LoVo (cell line): ENCODE results near the gene ESM1.

ENCODE experiments used
- DNase-seq: peaks from one replicate; pipeline ENCODE4 v3.0.0-alpha.2; 2016; ENCODE audit warnings: low spot score

ESM1 gene

DNA sequence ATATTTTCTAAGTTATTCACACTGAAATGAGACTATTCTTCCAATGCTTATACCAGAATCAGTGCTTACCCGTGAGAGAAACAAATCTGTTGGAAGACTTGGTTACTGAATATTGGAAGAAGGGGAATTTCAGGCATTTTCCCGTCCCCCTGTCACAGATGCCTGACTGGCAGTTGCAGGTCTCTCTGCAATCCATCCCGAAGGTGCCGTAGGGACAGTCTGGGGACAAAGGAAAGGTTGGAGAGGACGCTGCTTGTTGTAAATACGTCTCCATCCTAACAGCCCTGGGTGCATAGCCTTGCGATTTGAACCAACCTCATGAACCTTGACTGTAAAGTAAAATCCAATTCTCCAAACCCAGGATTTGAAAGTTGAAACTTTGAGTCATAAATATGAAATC, 3.5 kb downstream of the ESM1 start:
- DNase-seq, result no peak

DNA sequence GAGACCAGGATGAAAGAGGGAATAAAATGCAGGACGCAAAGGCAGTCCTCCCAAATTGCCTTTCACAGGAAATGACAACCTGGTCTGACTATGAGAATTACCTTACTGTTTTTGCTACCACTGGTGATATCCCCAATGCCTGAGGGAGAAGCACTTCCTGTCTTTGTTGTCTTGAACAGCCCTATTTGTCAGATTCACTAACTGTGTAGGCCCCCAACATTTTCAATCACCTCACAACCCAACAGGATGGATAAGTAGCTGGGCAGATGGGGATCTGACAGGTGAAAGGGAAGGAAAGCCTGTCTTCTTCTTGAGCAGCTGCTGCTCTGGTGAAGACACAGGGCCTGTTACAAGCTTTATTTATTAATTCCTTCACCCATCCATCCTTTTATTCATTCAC, 9.7 kb downstream of the ESM1 start:
- no peak for DNase-seq

DNA sequence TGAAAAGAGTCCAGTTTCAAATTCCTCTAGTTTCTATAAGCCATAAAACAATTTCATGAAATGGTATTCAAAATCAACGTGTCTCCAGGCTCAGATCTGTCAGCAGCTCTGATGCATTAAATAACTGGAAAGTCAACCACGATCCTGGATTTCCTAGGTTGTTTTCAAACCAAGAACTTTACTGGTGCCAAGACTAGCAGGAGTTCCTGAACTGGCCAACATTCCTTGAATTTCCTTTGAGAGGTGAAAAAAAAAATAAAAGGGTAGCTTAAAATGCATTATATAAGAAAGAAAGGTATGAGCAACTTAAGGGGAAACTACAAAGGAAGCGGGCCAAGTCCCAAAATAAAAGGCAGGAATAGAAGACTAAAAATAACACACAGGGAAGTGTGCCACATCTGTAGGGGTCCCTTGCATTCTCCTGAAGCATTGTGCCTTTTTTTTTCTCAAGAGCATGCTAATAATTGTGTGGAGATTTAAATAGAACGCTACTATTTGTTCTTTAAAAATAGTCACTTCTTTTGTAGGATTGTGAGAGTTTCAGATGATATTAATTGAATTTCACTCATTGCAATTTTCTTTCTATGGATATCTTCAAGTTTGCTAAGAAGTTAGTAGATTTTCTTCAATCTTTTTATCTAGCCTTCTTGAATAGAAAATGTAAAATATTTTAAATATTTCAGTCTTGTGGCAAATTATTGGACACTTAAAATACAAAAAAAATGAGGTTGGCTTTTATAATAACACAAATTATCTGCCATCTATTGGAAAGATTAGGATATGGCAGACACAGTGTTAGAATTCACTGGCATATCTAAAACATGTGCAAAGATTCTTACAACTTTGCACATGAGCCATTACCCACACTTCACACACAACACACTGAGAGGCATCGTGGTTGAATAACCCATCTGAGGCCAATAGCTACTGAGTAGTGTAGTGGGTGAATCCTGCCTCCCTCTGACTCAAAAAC, 15.3 kb downstream of the ESM1 start:
- no peak for DNase-seq

DNA sequence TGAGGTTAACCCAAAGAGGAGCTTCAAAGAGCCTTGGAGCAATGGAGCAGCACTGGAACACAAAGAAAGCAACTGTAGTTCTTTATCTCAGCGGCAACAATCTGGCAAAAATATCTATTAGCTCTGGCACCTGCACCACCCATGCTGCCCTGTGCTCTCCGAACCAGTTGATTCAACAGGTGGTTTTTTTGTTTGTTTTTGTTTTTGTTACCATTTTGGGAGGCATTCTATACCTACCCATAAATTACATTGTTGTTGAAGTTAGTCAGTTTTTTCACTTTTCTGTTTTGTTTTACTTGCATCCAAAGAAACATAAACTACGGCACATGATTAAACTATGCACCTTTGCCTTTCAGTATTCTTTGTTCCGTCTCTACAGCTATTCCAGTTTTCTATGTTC, 16.2 kb downstream of the ESM1 start:
- DNase-seq, result no peak

DNA sequence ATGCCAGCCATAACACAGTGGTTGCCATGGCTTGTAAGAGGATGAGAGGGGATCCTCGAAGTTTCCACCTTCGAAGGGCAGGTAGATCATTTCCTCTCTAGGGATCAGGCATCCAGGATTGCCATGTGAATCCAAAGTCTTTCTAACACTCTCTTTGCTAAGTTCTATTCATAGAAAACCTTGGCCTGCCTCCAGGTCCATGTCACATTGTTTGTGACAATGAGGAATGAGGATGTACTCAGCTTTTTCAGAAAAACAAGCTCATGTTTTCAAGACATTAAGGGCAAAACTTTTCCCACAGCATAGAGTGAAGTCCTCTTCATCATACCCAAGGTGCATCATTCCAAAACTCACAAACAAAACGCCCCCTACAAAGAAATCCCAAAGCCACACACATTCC, 19.6 kb downstream of the ESM1 start:
- no peak for DNase-seq

DNA sequence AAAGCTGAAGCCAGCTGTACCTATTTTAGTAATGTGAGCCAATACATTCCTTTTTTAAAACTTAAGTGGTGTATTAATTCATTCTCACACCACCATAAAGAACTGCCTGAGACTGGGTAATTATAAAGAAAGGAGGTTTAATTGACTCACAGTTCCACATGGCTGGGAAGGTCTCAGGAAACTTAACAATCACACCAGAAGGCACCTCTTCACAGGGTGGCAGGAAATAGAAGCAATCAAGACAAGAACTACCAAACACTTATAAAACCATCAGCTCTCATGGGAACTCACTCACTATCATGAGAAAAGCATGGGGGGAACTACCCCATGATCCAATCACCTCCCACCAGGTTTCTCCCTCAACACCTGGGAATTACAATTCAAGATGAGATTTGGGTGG, 21.0 kb downstream of the ESM1 start:
- no peak for DNase-seq

DNA sequence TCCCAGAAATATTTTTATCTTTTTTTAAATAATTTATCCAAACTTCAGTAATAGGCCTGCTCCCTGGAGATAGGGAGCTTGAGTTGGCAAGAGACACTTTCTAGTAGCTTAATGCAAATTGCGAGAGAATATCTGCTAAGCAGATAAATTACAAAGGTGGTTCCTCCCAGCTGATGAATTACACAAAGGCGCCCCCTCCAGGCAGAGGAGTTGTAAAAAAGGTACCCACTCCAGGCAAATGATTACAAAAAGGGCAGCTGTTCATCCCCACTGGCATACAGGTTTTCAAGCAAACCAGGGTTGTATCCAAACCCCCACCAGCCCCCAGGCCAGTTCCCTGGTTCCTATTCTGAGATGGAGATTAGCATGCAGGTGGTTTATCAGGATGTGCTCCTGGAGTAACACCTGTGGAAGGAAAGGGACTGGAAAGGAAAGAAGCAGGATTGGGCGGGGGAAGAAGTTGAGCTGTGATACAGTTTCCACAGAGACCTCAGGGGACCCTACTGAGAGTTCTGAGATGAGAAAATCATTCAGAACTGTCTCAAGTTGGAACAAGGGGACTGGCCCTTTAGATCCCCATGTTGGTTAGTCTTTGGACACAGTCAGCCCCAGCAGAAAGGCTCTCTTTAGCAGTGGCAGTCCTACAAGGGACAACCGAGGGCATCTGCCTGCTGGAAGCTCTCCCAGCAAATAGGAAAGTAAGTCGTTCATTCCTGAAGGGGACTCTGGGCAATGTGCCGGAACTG, 25.5 kb downstream of the ESM1 start:
- no peak for DNase-seq

DNA sequence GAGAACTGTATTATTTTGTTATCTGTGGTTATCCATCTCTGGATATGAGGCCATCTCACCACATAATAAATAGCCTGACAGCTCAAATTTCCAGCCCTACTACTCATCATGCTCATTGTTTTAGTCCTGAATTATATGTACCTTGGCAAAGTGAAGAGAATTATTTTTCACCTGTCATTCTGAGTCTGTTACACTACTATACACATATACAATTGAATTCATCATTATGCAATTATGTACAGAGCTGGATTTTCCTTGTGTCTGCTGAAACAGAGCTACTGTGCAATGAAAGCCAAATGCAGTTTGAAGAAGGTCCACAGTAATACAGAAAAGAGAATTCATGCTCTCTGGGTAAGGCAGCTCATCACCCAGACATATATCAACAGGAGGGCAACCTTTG, 28.5 kb downstream of the ESM1 start:
- DNase-seq, result no peak

DNA sequence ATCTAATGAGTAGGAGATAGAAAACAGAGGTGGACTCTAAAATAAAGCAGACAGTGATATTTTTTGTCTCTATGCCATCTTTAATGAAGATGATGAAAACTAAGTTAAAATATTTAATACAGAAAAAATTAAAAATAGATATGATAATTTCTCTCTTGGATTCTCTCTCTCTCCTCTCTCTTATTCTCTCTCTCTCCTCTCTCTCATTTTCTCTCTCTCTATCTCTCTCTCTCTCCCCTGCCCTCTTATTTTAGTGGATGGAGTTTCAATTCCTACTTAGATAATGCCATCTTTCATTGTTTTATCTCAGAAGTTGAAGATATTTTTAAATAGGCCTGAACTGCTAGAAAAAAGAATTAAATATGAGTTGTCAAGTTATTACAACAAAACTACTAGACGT, 38.2 kb downstream of the ESM1 start:
- DNase-seq, result no peak

DNA sequence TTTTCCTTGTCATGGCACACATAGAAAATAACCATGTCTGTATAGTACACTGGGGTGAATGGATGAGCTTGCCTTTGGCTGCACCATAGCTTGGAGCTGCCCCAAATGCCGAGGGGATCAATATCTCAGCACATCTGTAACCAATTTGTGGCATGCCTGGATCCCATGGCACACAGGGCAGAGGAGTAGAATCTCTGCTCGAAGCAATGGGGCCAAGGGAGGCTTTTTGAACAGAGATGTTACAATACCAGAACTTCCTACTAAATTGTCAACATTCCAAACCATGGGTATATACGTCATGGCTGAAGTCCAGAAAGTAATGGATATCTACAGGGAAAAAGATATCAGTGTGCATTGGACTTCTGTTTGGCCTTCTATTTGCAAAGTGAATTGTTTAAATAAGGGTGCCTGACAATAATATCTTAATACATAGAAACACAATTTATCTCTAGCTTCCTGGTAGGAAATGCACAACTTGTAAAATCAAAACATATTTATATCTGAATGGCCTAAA, 39.0 kb downstream of the ESM1 start:
- no peak for DNase-seq

DNA sequence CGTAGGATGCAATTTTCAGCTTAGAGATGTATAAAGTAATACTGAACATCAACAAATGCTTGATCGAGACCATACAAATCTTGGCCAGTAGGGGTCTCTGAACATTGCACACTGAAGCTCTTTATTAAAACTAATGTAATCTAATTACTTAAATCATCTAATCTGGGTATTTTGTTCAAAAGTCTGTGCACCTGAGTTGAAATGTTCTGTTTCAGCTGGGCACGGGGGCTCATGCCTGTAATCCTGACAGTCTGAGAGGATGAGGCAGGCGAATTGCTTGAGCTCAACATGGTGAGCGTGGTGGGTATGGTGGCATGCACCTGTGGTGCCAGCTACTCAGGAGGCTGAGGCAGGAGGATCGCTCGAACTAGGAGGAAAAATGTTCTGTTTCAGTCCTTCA, 41.0 kb downstream of the ESM1 start:
- peak; percentile 36 for DNase-seq

DNA sequence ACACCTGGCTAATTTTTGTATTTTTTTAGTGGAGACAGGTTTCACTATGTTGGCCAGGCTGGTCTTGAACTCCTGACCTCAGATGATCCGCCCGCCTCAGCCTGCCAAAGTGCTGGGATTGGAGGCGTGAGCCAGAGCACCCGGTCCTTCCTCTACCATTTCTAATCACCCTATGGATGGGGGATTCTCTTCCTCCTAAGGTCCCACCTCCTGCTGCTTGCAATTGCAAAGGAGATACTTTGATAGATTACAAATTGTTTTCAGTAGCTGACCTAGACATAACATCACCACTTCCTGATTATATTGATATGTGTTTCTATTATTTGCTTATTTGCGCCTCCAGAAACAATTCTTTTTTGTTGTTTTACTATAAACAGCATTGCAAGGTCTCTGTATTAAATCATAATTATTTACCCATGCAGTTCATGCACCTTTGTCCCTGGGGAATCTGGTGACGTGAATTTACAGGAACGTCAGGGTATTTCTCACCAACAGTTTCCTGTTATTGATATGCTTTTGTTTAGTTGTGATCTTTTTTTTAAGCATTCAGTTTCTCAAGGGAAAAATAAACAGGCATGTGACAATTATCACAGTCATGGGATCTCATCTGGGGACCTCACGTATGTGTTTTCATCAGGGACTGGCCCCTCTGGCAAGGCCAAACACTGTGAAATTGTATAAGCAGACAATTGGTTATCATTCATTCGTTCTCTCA, 43.2 kb downstream of the ESM1 start:
- no peak for DNase-seq

DNA sequence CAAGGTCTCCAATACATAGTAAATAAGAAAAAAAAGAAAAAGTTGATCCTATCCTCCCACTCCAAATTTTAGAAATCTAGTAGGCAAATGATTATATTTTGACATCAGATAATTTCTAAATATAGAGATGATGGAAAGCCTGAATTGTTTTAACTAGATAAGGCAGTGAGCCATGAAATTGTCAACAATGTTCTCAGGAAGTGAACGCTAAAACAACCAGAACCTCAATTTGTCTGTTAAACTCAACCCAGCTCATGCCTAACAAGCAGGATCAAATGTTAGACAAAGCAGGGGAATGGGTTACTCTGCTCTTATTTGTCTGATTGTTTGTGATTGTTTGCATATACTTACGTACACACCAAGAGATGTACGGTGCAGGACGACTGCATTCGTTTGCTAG, 49.2 kb downstream of the ESM1 start:
- DNase-seq, result no peak

DNA sequence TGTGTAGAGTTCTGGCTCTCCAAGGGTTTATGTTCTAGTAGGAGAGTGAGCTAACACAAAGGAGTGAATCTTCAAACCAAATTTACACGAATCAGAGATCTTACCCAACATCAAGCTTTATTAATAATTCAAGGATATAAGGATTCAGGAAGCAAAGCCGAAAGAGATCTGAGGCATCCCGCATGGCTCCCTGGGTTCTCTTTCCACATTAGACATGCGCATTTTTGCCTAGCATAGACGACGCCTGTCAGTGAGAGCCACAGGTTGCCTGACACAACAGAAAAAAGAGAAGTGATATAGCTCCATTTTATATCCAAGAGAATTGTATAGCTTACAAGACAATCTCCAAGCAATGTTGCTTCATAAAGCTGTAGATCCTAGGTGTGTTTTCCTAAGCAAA, 52.6 kb downstream of the ESM1 start:
- DNase-seq, result no peak

DNA sequence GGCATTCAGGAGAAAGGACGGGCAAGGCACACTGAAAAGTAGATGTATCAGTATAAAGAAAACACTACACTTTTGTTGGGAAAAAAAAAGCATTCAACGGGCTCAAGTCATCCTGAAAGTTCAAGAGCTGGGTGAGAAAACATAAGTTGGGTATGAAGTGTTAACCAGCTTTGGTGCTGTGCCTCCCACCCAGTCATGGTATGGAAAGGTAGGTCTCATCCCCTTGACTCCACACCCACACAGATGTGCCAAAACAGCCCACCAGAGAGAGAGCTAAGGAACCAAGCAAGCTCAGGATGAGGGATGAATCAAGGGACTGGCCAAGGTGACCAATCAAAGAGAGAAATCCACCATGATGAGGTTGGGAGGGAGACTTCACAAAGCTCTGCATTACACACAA, 54.7 kb downstream of the ESM1 start:
- DNase-seq, result no peak
